Keratinocyte (primary cell): ENCODE measurements around the gene LHPP. TPM values are rescaled to one million over a fixed set of nuclear protein-coding genes. Genes with fewer than 3 reads are reported as not detected.

Source experiments
- DNase-seq: peaks from one replicate; pipeline ENCODE4 v3.0.0-alpha.2; 2011; ENCODE audit warnings: low read depth, missing footprints, low spot score
- FAIRE-seq: peaks from 2 replicates; lab custom pipeline; 2011; peaks lifted over from hg19 to GRCh38; lab: Jason Lieb, UNC
- H2AFZ ChIP-seq: 2 replicates; pipeline ENCODE4 v1.6.0; 2012; ENCODE audit warnings: low read length, control low read depth, inconsistent platforms; ENCODE audit not compliant: control insufficient read depth
- H3K27ac ChIP-seq: 2 replicates; pipeline ENCODE4 v1.5.1; 2011; ENCODE audit warnings: low read length; ENCODE audit not compliant: control insufficient read depth, insufficient read depth
- H3K27me3 ChIP-seq: 3 replicates; pipeline ENCODE4 v1.6.0; 2011; ENCODE audit warnings: low read length; ENCODE audit not compliant: control insufficient read depth, insufficient read depth; ENCODE audit errors: extremely low read depth
- H3K36me3 ChIP-seq, 2 experiments: 2 replicates in 1 of 2; 3 replicates in 1 of 2; pipeline ENCODE4 v1.5.1; 2011; ENCODE audit warnings: low read length in 2 of 2, mild to moderate bottlenecking in 1 of 2; ENCODE audit not compliant: control insufficient read depth in 2 of 2, insufficient read depth in 2 of 2; ENCODE audit errors: extremely low read depth in 1 of 2
- H3K4me1 ChIP-seq: 3 replicates; pipeline ENCODE4 v1.5.1; 2011; ENCODE audit warnings: low read length; ENCODE audit not compliant: control insufficient read depth, insufficient read depth; ENCODE audit errors: extremely low read depth
- H3K4me2 ChIP-seq: 3 replicates; pipeline ENCODE4 v1.6.0; 2011; ENCODE audit warnings: low read depth, low read length; ENCODE audit not compliant: control insufficient read depth, insufficient read depth; ENCODE audit errors: extremely low read depth
- H3K4me3 ChIP-seq, 3 experiments: fragments of 200-600 bp in 1 of 3; sonication (generic) in 1 of 3; 2 replicates in 2 of 3; 3 replicates in 1 of 3; pipeline ENCODE4 v1.5.1; 2011 to 2016; ENCODE audit warnings: low read length in 3 of 3, mild to moderate bottlenecking in 3 of 3, control low read depth in 2 of 3, inconsistent platforms in 1 of 3, low read depth in 1 of 3, mixed read lengths in 1 of 3, mixed run types in 1 of 3, moderate library complexity in 1 of 3; ENCODE audit not compliant: control insufficient read depth in 2 of 3, insufficient read depth in 2 of 3; ENCODE audit errors: extremely low read depth in 1 of 3
- H3K79me2 ChIP-seq: 2 replicates; pipeline ENCODE4 v1.6.0; 2012; ENCODE audit warnings: low read length; ENCODE audit not compliant: control insufficient read depth, insufficient read depth
- H3K9ac ChIP-seq: 3 replicates; pipeline ENCODE4 v1.6.0; 2011; ENCODE audit warnings: low read length; ENCODE audit not compliant: control insufficient read depth, insufficient read depth; ENCODE audit errors: extremely low read depth
- H3K9me1 ChIP-seq: 3 replicates; pipeline ENCODE4 v1.6.0; 2011; ENCODE audit warnings: low read length; ENCODE audit not compliant: control insufficient read depth, insufficient read depth; ENCODE audit errors: extremely low read depth
- H3K9me3 ChIP-seq: 2 replicates; pipeline ENCODE4 v1.5.1; 2012; ENCODE audit warnings: low read depth, low read length; ENCODE audit not compliant: control insufficient read depth
- H4K20me1 ChIP-seq: 3 replicates; pipeline ENCODE4 v1.6.0; 2011; ENCODE audit warnings: low read length; ENCODE audit not compliant: control insufficient read depth, insufficient read depth; ENCODE audit errors: extremely low read depth
- EZH2 ChIP-seq: IDR thresholded peaks from one replicate; pipeline ENCODE4 v1.6.1; 2012; ENCODE audit warnings: inconsistent platforms, mild to moderate bottlenecking, low read length, moderate library complexity
- dilution Hi-C: fragments of 300-500 bp; cut with MboI; formaldehyde crosslinking; loops from one replicate; pipeline ENCODE4 v1.7.0; 2020; ENCODE audit warnings: low sequenced_read_pairs; ENCODE audit not compliant: extremely low pct_ligation_motif_present
- polyA plus RNA-seq, 5 experiments: library from polyadenylated mRNA; depleted of rRNA in 3 of 5; stranded (reverse) in 3 of 5; stranded (forward) in 1 of 5; unstranded in 1 of 5; fragments of >200 nt; gene quantifications; 1 replicate in 1 of 5; 2 replicates in 3 of 5; 3 replicates in 1 of 5; pipeline versions ENCODE4 v1.2.1 to v1.2.3, GENCODE V29; 2011 to 2012; ENCODE audit warnings: missing spikeins in 2 of 5, low read depth in 1 of 5, low replicate concordance in 1 of 5
- TF ChIP-seq, protein P1 (sequence below), 3 experiments: IDR thresholded peaks in 1 of 3; conservative IDR thresholded peaks in 1 of 3; optimal IDR thresholded peaks in 1 of 3; 2 replicates in 2 of 3; 3 replicates in 1 of 3; pipeline versions ENCODE3 to v1.5.1; 2011; ENCODE audit warnings: low read length in 3 of 3, mild to moderate bottlenecking in 3 of 3, moderate library complexity in 2 of 3, control low read depth in 1 of 3, inconsistent platforms in 1 of 3; ENCODE audit not compliant: insufficient read depth in 2 of 3; ENCODE audit errors: extremely low read depth in 1 of 3

The LHPP gene
- polyA plus RNA-seq, 1 donor (not counting 4 experiments of a cell fraction or from before 2014, with no cell fraction given), result 13.1 TPM

DNA sequence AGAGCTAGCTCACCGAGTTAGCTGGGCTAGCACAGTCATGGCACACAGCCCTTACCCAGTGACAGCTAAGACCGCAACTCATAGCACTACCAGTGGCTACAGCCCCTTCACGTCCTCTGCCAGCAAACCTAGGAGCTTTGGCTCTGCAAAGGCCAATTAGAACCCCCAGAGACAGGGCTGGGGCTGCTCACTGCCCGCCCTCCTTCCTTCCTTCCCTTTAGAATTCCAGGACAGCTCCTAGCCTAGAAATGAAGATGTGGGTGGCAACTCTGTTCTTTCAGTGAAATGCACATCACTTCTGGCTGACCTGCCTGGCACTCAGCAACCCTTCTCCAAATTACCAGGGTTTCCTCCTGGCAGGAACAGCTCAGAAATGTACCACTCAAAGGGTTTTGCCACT is 182.6 kb downstream of the LHPP start:
- H2AFZ ChIP-seq, result no peak overlapping the region
- peaks cover 21% of the 10 kb centered on the region for H3K79me2 ChIP-seq
- H3K4me2 ChIP-seq, result no peak overlapping the region
- no peaks in the 10 kb centered on the region for H3K9me3 ChIP-seq
- dilution Hi-C loops, result no loop called here
- DNase-seq, result no peak
- H3K9ac ChIP-seq, result no peak overlapping the region
- no peak overlapping the region for H3K4me3 ChIP-seq
- peaks cover 2 to 4% of the 10 kb centered on the region in 2 experiments for H3K36me3 ChIP-seq
- no peaks in the 10 kb centered on the region for H3K27me3 ChIP-seq
- H3K9me1 ChIP-seq, result no peaks in the 10 kb centered on the region
- H3K4me1 ChIP-seq, result peaks cover 39% of the 10 kb centered on the region
- no peak for FAIRE-seq
- TF ChIP-seq, protein P1, sequence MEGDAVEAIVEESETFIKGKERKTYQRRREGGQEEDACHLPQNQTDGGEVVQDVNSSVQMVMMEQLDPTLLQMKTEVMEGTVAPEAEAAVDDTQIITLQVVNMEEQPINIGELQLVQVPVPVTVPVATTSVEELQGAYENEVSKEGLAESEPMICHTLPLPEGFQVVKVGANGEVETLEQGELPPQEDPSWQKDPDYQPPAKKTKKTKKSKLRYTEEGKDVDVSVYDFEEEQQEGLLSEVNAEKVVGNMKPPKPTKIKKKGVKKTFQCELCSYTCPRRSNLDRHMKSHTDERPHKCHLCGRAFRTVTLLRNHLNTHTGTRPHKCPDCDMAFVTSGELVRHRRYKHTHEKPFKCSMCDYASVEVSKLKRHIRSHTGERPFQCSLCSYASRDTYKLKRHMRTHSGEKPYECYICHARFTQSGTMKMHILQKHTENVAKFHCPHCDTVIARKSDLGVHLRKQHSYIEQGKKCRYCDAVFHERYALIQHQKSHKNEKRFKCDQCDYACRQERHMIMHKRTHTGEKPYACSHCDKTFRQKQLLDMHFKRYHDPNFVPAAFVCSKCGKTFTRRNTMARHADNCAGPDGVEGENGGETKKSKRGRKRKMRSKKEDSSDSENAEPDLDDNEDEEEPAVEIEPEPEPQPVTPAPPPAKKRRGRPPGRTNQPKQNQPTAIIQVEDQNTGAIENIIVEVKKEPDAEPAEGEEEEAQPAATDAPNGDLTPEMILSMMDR (optimal IDR thresholded peaks at IDR 0.05 in 1 of 3, IDR thresholded peaks at IDR 0.05 in 1 of 3, conservative IDR thresholded peaks at IDR 0.05 in 1 of 3; ENCODE audit: extremely low read depth in 1 of 3, insufficient read depth in 2 of 3, low read length in 3 of 3), result no peak
- TF ChIP-seq EZH2, result no peak
- no peak overlapping the region for H3K27ac ChIP-seq
- no peaks in the 10 kb centered on the region for H4K20me1 ChIP-seq

DNA sequence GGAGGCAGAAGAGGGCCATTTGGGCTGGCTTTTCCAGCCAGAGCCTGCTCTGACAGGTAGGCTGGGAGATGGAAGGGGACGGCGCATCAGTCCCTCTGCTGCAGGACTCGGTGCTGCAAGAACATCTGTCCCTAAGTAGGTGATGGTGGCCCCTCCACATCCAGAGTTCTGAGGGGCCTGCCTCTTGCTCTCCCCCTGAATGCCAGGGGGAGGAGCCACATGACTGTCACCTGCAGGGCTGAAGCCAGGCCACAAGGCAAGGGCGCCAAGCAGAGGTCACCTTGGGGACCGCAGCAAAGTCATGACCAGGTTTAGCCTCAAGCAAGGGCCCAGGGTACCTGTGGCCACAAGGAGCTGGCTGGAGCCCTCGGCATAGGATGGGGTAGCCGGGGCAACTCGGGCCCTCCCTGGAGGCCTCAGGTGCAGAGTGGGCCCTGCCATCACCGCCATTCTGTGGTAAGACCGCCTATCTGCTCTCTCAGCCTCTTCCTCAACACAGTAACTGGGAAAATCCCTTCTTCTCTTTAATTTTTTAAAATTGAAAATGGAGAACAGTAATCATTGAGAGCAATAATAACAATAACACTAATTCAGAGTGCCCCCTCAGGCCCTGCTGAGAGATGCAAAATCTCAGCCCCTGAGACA is 183.3 kb downstream of the LHPP start:
- H3K9me3 ChIP-seq, result no peaks in the 10 kb centered on the region
- peaks cover 21% of the 10 kb centered on the region for H3K79me2 ChIP-seq
- no peaks in the 10 kb centered on the region for H3K27me3 ChIP-seq
- H3K9ac ChIP-seq, result no peak overlapping the region
- TF ChIP-seq, protein P1 (optimal IDR thresholded peaks at IDR 0.05 in 1 of 3, IDR thresholded peaks at IDR 0.05 in 1 of 3, conservative IDR thresholded peaks at IDR 0.05 in 1 of 3; ENCODE audit: extremely low read depth in 1 of 3, insufficient read depth in 2 of 3, low read length in 3 of 3), result no peak
- no peak for TF ChIP-seq EZH2
- no peaks in the 10 kb centered on the region for H3K9me1 ChIP-seq
- DNase-seq (no peak), FAIRE-seq (no peak)
- dilution Hi-C loops, result no loop called here
- H3K4me1 ChIP-seq, result peaks cover 44% of the 10 kb centered on the region
- H4K20me1 ChIP-seq, result no peaks in the 10 kb centered on the region
- no peak overlapping the region for H3K4me2 ChIP-seq
- no peak overlapping the region for H2AFZ ChIP-seq
- no peak overlapping the region for H3K4me3 ChIP-seq
- no peak overlapping the region for H3K27ac ChIP-seq
- peaks cover 2 to 4% of the 10 kb centered on the region in 2 experiments for H3K36me3 ChIP-seq
